ENCODE measurements around the gene CARNS1. TPM values are rescaled to one million over a fixed set of nuclear protein-coding genes. Genes with fewer than 3 reads are reported as not detected.

CARNS1 gene
- total and polyA plus RNA-seq, 8 donors, result 0.29 to 33.3 (median 2.9) TPM

DNA sequence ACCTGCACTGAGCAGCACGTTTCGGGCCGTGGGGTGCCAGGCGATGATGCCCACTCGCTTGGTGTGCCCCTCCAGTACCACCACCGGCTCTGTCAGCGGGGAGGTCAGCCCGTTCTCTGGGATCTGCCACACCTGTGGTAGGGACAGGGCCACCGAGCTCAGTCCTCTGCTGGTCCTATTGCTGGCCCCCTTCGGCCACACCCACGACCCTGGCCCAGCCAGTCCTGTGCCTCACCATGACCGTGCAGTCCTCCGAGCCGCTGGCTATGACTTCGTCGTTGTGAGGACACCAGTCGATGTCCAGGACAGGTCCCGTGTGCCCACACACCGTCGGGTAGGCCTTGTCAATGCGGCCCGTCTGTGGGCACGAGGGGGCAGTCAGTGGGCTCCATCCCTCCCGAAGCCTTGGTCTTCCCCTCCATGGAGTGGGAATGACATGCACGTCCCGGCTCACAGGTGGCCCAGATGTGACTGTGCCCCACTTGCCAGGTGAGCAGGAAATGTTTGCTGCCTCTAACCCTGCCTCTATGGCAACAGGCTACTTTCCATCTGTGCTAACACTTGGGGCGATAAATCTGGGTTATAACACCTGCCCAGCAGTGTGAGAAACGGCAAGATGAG is 26.4 kb downstream of the CARNS1 start:
- intact Hi-C loops (cut with DNase I; ENCODE audit: low total_unique reads), result no loop called here
- H3K9me3 ChIP-seq, result no peaks in the 10 kb centered on the region
- peaks cover 39 to 72% (median 60%) of the 10 kb centered on the region in 4 donors for H3K4me1 ChIP-seq
- peak overlapping the region; percentile 77 to 82 (median 78) for H3K4me3 ChIP-seq
- peak in 1 of 2 donors; percentile 26 for DNase-seq
- H3K27me3 ChIP-seq, result no peaks in the 10 kb centered on the region
- H3K36me3 ChIP-seq, result peaks cover 4 to 54% (median 52%) of the 10 kb centered on the region in 4 donors
- H3K27ac ChIP-seq, result peak overlapping the region in 4 of 5 donors; percentile 91 to 96 (median 96)
- TF ChIP-seq EP300 (IDR thresholded peaks at IDR 0.05) (no peak), POLR2AphosphoS5 (IDR thresholded peaks at IDR 0.05) (no peak), POLR2A (IDR thresholded peaks at IDR 0.05) (no peak)
- TF ChIP-seq, protein P1, sequence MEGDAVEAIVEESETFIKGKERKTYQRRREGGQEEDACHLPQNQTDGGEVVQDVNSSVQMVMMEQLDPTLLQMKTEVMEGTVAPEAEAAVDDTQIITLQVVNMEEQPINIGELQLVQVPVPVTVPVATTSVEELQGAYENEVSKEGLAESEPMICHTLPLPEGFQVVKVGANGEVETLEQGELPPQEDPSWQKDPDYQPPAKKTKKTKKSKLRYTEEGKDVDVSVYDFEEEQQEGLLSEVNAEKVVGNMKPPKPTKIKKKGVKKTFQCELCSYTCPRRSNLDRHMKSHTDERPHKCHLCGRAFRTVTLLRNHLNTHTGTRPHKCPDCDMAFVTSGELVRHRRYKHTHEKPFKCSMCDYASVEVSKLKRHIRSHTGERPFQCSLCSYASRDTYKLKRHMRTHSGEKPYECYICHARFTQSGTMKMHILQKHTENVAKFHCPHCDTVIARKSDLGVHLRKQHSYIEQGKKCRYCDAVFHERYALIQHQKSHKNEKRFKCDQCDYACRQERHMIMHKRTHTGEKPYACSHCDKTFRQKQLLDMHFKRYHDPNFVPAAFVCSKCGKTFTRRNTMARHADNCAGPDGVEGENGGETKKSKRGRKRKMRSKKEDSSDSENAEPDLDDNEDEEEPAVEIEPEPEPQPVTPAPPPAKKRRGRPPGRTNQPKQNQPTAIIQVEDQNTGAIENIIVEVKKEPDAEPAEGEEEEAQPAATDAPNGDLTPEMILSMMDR (IDR thresholded peaks at IDR 0.05), result no peak
- WGBS, 5 donors, result 72 to 78% (median 74%) methylated on average over 12 to 28 of the region's 28 CpGs

DNA sequence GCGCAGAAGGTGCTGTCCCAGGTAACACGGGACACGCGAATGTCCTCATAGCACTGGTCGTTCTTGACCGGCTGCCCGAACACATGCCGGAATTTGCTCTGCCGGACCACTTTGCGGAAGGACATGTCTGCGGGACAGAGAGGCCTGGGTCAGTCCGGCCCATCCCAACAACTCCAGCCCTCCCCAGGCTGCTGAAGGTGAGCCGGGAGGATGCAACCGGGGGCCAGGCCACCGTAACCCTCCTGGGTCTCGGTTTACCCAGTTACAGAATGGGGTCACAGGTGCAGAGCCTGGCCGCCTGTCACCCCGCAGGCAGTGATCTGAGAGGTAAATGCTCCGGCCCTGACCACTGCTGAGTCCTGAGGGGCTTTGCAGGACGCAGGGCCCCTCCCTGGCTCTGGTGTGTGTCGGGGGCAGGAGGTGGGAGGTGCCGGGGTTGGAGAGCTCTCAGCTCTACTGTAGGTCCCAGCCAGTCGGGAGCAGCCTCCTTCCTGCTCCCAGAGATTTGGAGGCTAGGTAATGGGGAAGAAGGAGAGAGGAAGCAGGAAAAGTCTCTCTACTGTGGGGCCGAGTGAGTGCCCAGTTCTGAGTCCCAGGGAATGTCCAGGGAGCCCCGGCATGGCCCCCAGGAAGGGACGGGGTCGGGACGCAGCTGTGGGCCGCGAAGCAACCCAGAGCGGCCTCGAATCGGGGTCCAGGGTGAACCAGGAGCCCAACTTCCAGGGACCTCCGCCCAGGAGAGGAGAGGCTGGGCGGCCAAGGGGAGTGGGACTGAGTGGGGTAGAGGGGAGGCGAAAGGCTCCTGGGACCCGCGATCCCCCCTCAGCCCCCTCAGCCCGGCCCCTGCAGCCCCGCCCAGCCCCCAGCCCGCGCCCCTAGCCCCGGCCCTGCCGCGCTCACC is 27.3 kb downstream of the CARNS1 start:
- H3K36me3 ChIP-seq, result peaks cover 4 to 45% (median 45%) of the 10 kb centered on the region in 4 donors
- H3K27ac ChIP-seq, result peak overlapping the region; percentile 88 to 96 (median 95)
- peak in 1 of 2 donors; percentile 38 for DNase-seq
- peak overlapping the region; percentile 77 to 82 (median 78) for H3K4me3 ChIP-seq
- WGBS, 5 donors, result 27 to 36% (median 30%) methylated on average over 28 to 44 of the region's 45 CpGs
- TF ChIP-seq POLR2AphosphoS5 (IDR thresholded peaks at IDR 0.05), result no peak
- H3K4me1 ChIP-seq, result peaks cover 39 to 63% (median 55%) of the 10 kb centered on the region in 4 donors
- intact Hi-C loops (cut with DNase I; ENCODE audit: low total_unique reads), result no loop called here
- H3K9me3 ChIP-seq, result no peaks in the 10 kb centered on the region
- H3K27me3 ChIP-seq, result no peaks in the 10 kb centered on the region

DNA sequence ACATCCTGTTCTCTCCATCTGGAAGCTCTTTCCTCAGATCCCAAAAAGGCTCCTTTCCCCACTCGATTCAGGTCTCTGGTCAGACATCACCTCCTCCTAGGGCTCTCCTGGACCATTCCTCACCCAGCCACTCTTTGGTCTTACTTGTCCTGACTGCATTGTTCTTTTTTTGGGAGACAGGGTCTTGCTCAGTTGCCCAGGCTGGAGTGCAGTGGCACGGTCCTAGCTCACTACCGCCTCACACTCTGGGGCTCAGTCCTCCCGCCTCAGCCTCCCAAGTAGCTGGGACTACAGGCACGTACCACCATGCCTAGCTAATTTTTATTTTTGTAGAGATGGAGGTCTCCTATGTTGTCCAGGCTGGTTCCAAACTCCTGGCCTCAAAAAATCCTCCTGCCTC is 30.0 kb downstream of the CARNS1 start:
- H3K36me3 ChIP-seq, result peaks cover 0 to 17% (median 17%) of the 10 kb centered on the region in 4 donors
- no peak overlapping the region for H3K27ac ChIP-seq
- no peak overlapping the region for H3K4me3 ChIP-seq
- H3K9me3 ChIP-seq, result no peaks in the 10 kb centered on the region
- intact Hi-C loops (cut with DNase I; ENCODE audit: low total_unique reads), result no loop called here
- no peak for TF ChIP-seq EP300 (IDR thresholded peaks at IDR 0.05)
- TF ChIP-seq, protein P1 (IDR thresholded peaks at IDR 0.05), result no peak
- no peak for TF ChIP-seq POLR2A (IDR thresholded peaks at IDR 0.05)
- no peak for TF ChIP-seq POLR2AphosphoS5 (IDR thresholded peaks at IDR 0.05)
- H3K27me3 ChIP-seq, result no peaks in the 10 kb centered on the region
- H3K4me1 ChIP-seq, result peaks cover 28 to 43% (median 36%) of the 10 kb centered on the region in 4 donors
- DNase-seq, result no peak
- WGBS, 5 donors, result 73 to 98% (median 87%) methylated on average over 5 of the region's 5 CpGs

DNA sequence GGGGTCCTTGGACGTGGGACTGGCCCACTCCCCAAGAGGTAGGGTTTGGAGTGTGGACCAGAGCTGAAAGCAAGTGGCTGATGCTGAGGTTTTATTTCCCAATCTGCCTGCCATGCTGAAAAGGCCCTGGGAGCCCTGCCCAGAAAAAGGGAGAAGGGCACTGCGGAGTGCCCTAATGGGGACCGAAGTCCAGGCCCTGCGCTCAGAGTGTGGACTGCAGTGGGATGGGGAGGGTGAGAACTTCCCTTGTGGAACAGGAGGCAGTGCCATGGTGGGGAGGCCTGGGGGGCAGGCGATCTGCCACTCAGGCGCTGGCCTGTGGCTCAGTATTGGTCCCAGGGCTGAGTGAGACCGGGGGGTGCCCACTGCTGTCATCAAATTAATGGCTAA is 32.7 kb downstream of the CARNS1 start:
- Histone ChIP-seq H3K36me3 (no peaks in the 10 kb centered on the region), H3K4me1 (peaks cover 9 to 32% (median 21%) of the 10 kb centered on the region in 4 donors), H3K27me3 (no peaks in the 10 kb centered on the region), H3K9me3 (no peaks in the 10 kb centered on the region), H3K4me3 (no peak overlapping the region), H3K27ac (no peak overlapping the region)
- WGBS, 5 donors, result 84 to 92% (median 90%) methylated on average over 7 of the region's 7 CpGs
- TF ChIP-seq POLR2A (IDR thresholded peaks at IDR 0.05), result no peak
- TF ChIP-seq, protein P1 (IDR thresholded peaks at IDR 0.05), result no peak
- no peak for TF ChIP-seq POLR2AphosphoS5 (IDR thresholded peaks at IDR 0.05)
- no peak for TF ChIP-seq EP300 (IDR thresholded peaks at IDR 0.05)
- DNase-seq, result no peak
- intact Hi-C loops (cut with DNase I; ENCODE audit: low total_unique reads), result no loop called here

Measured in stomach (tissue), 9 donors.